ENCODE results near the gene MBOAT7. TPM values are rescaled to one million over a fixed set of nuclear protein-coding genes. Genes with fewer than 3 reads are reported as not detected.
"Not testable (repeated sequence)": the region's sequence is repeated elsewhere in the genome, so short reads cannot be mapped to it uniquely, and the experiment has no call there.

MBOAT7 gene
- total RNA-seq, 1 donor from 2014 or later = 12.0 TPM

DNA sequence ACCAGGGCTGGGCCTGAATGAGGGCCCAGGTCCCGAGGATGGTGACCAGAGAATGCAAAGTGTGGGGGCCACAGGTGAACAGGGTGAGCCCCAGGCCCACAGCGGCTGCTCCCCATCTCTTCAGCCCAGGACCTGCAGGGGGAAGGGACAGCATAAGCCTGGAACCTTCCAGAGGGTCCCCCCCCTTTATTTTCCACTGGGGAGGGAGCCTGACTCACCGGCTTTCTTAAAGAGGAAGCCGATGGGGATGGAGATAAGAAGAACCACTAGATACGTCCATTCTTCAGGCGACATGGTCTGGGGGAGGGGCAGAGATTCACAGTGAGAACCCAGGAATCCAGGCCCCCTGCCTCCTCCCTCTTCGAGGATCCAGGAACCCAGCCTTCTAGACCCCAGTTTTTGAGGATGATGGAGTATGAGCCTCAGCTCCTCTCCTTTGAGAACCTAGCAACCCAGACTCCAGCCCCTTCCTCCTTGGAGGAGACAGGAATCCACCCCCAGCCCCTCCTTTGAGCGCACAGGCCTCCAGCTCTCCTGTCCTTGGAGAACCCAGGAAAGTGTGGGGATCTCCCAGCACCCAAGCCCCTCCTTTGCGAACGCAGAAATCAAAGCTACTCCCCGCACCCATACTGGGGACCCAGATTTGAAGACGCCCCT lies 1.0 kb downstream of the MBOAT7 start:
- no peak for DNase-seq

DNA sequence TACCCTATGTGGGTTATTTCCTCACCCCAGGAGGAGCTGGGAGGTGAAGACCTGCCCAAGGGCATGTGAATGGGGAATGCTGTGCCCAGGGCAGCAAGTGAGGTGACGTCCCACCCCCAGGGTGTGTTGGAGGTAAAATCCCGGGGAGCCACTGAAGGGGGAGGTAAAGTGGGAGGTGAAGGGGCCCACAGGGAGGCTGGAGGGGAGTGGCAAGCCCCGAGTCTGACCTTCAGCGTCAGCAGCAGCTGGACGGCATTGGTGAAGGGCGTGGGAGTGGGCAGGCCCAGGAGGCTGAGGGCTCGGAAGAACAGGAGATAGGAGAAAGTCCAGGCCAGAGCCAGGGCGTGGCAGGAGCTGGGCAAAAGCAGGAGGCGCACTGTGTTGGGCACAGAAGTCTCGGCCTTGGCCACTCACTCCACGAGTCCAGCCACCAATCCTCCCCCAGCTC lies 2.4 kb downstream of the MBOAT7 start:
- DNase-seq = no peak

DNA sequence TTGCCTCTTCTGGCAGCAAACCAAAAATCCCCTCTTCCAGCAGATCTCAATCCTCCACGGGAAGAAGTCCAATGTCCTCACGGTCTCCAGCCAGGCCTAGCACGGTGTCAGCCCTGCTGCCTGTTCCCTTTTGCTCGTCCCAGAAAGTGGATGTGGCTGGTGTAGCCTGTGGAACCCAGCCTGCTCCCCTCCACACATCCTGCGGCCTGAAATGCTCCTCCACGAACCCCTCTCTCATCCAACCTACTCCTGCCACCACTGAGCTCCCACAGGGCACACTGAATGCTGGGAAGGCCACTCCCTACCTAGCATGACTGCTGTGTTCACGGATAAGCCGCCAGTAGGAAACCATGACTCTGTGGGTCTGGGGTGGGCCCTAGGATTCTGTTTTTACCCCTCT lies 3.0 kb downstream of the MBOAT7 start:
- DNase-seq = no peak

DNA sequence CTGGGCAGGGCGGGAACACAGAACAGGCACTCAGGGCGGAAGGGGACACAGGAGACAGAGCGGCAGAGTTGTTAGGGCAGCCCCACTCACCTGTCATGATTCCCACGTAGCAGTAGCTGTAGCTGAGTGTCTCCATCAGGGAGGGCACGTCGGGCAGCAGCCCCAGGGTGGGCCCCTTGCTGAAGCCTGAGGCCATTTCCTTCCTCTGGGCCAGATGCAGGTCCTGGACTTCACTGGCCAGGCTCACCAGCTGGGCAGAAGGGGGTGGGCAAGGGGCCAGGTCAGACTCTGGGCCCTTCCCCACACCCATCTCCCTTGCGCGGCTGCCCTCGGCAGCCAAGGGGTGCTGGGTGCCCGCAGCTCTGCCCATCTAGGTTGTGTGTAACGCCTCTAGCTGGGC lies 5.9 kb downstream of the MBOAT7 start:
- no peak for DNase-seq

DNA sequence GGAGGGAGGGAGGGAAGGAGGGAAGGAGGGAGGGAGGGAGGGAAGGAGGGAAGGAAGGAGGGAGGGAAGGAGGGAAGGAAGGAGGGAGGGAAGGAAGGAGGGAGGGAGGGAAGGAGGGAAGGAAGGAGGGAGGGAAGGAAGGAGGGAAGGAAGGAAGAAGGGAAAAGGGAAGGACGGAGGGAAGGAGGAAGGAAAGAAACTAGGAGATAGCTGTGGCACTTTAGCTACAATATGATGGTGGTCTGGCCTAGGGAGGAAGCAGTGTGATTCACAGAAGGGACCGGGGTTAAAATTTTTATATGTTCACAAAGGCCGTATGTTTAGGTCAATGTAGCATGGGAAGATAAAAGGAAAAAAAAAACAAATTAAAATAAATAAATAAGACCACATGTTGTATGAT lies 7.5 kb downstream of the MBOAT7 start:
- not testable (repeated sequence) for DNase-seq

DNA sequence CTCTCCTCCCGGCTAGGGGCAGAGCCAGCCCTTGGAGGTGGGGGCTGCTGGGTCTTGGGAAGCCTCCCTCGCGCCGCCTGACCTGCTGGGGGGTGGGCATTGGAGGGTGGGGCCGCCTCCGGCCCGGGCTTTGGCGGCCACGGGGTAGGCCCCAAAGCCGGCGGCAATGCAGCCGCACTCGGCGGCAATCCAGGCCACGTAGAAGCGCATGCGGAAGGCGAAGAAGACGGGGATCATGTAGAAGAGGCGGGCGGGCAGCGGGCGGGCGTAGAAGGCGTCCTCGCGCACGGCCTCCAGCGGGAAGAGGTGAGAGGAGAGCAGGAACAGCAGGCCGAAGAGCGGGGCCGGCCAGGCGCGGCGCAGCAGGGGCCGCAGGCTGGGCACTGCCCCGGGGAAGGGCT lies 8.7 kb downstream of the MBOAT7 start:
- no peak for DNase-seq

DNA sequence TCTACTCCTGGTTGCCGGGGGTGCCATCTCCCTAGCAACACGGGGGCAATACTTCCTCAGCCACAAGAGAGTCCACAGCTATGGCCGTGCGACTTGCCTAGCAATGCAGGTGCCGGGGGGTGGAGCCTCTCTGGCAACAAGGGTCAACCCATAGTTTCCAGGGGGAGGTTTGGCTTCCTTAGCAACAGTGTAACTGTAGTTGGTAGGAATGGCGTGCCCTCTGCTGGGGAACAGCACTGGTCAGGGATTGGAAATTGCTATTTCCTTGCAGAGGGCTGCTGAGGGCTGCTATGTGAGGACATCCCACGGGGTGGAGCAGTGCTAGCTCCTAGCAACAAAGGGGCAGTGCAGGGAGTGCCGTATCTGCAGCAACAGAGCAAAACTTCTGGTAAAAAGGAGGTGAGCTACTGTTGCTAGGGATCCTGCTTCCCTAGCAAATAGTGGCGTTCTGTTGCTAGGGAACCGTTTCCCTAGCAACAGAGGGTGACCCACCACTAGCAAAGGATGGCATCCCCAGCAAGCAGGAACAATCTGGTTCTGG lies 9.4 kb downstream of the MBOAT7 start:
- DNase-seq = peak; percentile 77

DNA sequence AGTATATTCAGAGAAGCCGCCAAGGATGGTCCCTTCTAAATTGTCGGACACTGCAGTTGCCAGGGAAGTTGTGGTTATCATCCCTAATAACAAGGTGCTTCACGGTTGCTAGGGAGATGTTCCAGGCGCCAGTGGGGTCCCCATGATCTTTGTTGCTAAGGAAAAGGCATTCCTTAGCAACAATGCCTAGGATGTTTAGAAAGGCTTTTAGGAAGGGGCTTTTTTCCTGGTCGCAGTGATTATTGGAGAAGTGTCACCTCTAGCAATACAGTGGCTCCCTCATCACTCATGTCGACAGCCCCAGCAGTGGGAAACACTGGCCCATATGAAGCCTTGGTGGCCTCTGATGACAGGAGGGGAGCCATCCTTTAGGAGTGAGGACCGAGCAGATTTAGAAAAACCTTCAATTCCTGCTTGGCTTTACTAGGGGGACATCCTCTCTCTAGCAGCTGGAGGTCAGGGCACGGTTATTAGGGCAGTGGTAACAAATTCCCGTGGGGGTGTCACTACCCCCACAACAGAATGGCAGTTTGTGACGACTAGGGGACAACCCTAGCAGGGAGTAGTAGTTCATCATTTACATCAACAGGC lies 10.0 kb downstream of the MBOAT7 start:
- DNase-seq = no peak

DNA sequence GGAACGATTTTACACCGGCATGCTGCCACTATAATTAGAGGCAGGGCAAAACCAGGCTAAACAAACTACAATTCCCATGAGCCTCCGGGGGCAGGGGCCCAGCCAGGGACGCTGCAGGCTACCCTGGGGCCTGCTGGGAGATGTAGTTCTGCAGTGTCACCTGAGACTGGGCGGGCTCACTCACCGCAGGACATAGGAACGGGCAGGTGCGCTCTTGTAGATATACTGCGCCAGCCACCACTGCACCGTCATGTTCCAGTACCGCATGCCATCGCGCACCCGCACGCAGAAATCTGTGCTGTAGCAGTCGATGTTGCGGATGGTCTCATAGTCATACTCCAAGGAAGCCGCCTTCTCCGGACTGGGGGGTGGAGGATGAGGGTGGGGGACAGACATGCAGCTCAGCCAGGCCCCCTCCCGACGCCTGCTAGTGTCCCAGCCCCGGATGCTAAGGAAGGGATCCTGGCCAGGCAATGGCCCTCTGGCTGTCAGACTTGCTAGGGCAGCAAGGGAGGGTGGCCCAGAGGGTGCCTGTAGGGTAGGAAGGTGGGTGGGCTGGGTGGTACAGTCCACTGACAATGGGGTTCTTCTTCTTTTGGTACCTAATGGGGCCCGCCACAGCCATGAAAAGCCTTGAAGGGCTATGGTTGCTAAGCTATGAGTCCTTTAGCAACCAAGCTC lies 10.7 kb downstream of the MBOAT7 start:
- peak; percentile 63 for DNase-seq

DNA sequence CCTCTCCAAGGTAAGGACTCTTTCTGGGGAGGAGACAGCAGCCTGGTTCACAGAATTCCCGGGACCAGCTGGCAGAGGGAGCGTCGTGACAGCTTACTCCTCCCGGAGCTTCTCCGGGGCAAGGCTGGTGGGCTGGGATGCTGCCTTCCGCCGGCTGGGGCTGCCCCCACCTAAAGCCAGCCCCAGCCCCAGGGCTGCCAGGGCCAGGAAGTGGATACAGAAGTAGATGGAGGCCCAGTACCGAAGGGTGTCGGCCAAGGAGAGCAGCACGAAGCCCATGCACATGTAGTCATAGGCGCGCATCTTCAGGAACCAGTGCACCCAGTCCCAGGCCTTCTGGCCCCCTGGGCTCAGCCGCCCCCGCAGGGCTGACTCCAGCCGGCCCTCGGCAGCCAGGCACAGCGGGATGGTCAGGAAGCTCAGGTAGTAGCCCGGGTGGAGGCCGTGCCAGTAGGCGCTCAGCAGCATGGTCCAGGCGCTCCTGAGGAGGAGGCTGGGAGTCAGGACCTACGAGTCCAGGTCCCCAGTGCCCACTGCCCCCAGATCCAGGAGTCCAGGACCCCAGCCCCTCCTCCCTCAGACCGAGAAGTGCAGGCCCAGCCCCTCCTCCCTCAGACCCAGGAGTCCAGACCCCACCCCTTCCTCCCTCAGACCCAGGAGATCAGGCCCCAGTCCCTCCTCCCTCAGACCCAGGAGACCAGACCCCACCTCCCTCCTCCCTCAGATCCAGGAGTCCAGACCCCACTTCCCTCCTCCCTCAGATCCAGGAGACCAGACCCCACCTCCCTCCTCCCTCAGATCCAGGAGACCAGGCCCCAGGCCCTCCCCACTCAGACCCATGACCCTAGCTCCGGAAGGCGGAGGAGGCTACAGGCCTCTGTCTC lies 15.2 kb downstream of the MBOAT7 start:
- no peak for DNase-seq

DNA sequence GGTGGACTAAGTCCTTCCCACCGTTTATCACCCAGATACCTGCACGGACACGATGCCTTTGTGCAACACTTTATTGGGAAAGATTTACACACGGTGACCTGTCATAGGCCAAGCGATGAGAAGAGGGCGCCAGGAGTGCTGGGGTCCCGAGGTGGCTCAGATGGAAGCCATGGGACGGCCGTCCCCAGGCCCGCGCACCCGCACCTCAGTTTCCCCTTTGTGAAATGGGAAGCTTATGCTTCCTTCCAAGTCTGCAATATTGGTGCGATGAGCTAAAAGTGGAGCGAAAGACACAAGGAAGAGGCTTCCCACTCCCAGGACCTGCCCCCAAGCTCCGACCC lies 16.1 kb downstream of the MBOAT7 start:
- DNase-seq = no peak

DNA sequence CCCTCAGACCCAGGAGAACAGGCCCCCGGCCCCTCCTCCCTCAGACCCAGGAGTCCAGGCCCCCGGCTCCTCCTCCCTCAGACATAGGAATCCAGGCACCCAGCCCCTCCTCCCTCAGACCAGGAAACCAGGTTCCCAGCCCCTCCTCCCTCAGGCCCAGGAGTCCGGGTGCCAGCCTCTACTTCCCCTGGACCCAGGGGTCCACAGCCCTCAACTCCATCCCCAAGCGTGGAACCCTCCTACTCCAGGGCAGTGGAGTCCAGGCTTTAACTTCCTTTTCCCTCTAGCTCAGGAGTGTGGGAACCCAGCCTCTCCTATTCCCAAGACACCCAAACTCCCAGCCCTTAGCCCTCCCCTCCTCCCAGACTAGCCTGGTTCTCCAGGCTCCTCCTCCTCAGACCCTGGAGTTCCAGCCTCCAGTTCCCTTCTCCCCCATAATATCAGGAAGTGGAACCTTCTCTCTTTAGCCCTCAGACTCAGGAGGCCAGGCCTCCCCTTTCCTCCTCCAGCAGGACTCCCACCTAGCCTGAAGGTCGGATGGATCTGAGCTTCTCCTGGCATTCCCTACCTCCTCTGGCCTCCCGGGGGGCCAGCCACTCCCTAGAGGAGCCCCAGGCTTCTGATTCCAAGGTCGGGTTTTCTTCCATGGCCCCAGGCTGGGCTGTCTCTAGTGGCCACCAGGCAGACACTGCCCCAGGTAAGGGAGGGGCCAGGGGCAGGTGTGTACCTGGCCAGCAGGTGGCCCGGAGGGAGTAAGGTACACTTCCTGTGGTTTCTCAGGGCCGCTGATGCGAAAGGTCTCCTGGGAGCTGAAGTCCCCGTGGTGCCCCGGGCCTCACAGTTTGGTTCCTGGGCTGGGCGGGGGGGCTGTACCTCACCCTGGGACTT lies 16.7 kb downstream of the MBOAT7 start, which contains the start of gene TMC4:
Gene TMC4 (minus strand): TSS at position 690 of the 888 bp plus-strand sequence. CDS start 43 bp downstream, at position 647.
- no peak for DNase-seq

DNA sequence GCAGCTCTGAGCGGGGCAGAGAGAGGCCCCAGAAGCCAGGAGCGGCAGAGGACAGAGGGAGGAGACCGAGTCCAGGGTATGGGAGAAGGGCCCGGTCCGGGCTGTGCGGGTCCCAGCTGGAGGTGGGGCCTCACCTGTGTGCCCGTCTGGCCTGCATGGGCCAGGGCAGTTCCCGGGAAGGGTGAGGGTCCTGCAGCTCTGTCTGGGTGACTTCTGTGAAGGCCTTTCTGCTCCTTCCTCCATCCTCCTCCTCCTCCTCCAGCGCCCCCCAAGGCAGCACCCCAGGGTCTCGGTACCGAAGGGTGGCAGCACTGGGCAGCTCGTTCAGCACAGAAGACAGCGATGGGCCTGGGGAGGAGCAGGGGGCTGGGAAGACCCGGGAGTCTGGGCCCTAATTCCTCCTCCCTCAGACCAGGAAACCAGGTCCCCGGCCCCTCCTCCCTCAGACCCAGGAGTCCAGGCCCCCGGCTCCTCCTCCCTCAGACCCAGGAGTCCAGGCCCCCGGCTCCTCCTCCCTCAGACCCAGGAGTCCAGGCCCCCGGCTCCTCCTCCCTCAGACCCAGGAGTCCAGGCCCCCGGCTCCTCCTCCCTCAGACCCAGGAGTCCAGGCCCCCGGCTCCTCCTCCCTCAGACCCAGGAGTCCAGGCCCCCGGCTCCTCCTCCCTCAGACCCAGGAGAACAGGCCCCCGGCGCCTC lies 17.5 kb downstream of the MBOAT7 start:
- not testable (repeated sequence) for DNase-seq

DNA sequence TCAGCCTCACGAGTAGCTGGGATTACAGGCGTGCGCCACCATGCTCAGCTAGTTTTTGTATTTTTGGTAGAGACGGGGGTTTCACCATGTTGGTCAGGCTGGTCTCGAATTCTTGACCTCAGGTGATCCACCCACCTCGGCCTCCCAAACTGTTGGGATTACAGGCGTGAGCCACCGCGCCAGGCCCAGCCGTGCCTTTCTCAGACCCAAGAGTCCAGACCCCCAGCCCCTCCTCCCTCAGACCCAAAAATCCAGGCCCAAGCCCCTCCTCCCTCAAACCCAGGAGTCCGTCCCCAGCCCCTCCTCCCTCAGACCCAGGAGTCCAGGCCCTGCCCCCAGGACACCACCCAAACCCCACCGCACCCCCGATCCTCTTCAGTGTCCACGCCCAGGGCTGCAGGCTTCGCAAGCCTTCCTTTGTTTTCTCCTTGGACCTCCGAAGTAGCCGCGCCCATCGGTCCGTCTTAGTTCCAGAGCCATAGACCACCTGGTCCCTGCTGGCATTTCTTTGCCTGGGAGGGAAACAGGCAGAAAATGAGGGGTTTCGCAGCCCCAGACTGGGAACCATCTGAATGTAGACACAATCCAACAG lies 20.1 kb downstream of the MBOAT7 start:
- no peak for DNase-seq

DNA sequence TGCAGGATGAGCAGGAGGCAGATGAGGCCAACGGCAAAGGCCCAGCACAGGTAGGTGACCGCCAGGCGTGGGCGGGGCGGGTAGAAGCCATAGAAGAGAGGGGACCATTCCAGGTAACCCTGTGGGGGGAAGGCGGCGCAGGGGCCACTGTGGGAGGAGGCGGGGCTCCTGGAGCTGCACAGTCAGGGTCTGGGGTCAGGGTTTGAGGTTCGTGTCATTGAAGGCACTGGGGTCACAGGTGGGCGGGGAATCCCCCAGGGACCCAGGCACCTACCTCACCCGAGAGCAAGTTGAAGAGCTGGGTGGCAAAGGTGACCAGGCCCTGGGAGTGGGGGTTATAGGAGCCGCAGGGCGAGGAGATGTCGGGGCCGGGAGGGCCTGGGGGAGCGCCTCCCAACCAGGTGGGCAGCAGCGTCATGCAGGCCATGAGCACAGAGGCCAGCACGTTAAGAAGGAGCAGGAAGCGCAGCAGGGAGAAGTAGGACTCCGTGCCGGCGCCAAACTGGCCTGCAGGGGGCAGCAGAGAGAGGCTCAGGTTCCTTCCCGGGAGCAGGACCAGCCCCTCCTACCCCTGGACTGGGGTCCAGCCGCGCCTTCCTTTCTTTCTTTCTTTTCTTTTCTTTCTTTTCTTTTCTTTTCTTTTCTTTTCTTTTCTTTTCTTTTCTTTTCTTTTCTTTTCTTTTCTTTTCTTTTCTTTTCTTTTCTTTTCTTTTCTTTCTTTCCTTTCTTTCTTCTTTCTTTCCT lies 21.0 kb downstream of the MBOAT7 start:
- DNase-seq = peak; percentile 96

DNA sequence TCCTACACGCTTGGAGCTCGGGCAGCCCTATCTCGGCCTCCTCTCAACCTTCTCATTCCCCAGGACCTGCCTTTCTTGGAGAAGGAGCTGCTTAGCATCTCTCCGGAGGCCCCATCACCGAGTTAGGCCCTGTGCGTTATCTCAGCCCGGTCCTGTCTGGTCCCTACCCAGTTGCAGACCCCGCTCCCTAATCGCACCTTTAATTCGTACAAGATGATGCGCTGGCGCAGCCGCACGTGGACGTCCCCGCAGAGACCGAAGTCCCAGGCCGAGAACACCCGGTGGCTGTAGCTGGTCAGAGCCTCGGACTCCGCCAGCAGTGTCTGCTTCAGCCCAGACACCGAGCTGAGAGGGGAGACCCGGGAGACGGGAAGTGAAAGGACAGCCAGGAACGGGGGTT lies 24.2 kb downstream of the MBOAT7 start:
- no peak for DNase-seq

DNA sequence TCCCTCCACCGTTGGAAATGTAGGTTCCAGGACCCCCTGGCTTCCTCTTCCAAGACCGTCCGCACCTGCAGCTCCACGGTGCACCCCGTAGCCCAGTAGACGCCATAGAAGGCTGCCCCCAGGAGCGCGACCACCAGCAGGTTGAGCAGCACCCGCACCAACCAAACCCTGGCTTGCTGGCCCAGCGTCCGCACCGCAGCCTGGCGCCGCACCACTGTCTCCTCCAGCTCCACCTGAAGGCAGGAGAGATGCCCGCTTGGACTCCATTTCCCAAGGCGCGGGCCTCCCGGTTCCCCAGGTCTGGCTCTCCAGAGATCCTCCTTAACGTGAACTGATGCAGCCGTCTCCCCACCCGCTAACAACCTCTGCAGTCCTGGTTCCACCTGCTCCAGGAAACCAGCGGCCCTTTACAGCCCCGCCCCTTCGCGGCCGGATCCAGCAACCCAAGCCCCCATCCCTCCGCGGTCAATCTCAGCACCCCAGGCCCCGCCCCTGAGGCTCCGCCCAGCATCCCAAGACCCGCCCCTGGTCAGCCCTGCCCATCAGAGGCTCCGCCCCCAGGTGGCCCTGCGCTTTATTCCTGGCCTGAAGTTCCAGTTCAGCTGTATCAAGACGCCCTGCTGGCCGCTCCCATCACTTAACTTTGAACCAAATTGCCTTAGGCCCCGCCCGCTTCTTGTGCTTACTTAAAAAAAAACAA lies 24.9 kb downstream of the MBOAT7 start:
- DNase-seq = no peak

DNA sequence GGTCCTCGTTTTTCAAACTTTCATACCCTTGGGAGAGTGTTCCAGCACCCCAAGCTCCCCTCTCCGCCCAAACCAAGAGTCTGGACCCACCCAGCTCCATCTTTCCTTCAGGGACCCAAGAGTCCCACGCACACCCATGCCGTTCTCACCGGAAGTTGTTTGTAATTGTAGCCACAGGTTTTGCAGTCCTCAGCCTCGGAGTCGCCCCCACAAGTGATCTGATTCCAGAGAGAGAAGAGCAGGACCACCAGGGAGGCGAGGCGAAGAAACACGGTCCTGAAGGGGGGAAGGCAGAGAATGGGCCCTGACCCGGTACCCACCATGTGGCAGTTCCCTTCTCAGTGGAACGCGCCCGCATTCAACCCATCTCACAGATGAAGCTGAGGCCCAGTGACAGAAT lies 26.5 kb downstream of the MBOAT7 start:
- DNase-seq = no peak

Measured in tongue (tissue), 2 donors.